Hippocampal formation (tissue), 2 donors: Measurements from ENCODE around the gene C19orf73.
A peak's percentile ranks its signal among the peaks of the same experiment; 100 is the strongest.

Experiments
- DNase-seq, 2 donors: peaks; one replicate each; lab custom pipeline; 2025; lab: John Stamatoyannopoulos, UW

C19orf73 gene

DNA sequence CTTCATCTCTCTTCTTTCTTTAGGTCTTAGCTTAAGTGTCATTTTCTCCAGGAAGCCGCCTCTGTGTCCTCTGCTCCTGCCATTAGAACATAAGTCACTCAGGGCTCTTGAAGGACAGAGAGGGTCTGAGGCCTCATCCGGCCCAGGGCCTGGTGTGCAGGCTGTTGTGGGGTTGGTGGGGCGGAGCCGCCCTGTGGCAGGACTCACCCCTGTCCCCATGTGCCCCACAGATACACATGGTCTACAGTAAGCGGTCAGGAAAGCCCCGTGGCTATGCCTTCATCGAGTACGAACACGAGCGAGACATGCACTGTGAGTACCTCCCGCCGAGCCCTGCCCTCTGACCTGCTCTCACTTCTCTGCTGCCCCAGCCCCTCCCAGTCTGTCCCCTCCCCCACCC, 17.8 kb downstream of the C19orf73 start:
- DNase-seq, result no peak

DNA sequence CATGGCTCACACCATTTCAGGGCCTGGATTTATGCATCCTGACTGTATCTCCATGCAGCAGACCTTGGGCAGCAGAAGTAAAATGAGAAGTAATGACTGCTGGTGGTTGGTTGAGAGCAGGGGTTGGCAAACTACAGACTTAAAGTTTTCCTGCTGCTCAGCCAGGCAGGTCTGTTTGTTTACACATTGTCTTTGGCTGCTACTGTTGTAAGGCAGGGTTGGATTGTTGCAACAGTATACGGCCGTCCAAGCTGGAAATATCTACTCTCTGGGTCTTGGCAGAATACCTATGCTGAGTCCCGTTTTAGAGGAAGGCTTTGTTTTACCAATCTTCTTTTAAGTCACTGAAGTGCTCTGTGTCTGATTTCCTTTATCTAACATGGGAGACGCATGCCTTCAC, 20.1 kb downstream of the C19orf73 start:
- DNase-seq, result no peak

DNA sequence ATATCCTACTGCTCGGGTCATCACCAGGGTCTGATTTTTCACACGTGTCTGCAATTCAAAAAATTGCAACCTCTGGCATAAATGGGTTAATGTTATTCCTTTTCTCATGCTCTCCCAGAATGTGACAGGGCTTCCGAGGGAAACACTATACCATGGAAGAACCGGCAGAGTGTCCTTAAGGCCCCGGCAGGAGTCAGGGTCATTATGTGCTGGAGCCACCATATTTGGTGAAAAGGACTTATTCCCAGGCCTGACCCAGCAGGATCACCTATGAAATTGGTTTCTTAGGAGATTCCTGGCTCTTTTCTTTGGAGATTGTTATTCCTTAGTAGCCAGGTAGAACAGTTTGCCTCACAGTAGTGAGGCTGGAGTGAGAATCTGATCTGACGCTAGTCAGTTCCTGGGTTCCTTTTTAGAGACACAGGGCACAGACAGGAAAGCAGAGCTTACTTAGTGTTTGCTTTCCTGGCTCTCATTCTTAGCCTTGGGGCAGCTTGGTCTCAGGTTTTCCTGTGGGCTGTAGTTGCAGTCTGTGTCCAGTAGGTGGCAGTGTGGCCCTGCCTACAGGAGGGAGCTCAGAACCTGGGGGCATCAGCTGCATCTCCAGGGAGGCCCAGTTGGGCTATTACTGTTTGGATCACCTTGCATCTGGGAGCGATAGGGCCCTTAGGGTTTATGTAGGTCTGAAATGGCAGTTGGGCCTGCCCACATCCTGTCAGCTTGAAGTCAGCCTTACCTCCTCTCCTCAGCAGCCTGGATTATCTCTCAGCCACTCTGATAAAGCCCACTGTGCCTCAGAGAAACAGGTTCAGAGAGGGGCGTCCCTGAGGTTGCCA, 21.3 kb downstream of the C19orf73 start:
- DNase-seq, result peak in 1 of 2 donors; percentile 42

DNA sequence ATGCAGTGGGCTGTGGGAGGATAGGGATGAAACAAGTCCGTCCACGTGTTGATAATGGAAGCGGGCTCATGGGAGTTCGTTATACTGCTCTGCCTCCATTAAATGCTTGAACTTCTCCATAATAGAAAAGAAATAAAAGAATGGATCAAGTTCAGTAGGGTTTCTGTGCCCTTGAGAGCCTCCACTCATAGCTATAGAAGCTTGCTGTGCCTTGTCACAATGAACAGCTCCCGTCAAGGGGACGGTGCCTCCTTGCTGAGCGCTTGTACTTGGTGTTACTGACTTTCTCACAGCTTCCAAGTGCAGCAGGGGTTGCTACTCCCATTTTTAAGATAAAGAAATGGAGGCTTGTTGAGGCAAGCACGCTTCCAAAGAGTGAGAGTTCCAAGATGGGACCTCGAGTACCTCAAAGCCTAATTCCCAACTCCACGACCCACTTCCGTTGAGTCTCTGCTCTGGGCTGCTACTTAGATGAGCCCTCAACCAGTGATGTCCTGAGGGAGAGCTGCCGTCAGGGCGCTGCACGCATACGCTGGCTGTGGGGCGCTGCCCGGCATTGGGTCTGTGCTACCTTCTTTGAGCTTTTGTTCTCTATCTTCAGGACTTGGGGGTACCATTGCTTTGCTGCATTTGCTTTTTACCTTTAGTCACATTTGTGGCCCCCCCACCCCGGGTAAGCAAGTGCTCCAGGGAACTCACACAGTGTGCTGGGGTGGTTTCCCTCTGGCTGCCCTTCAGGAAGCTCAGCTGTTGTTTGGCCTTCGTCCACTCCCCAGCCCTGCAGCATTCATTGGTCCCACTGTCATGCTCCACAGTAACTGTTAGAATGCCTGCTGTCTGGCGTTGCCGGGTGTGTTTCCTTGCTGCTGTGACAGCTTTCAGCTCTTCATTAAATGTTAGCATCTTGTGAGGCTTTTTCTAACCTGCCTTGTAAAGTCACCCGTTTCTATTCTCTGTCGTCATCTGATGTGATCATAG, 24.1 kb downstream of the C19orf73 start:
- DNase-seq, result peak; percentile 21 to 54

DNA sequence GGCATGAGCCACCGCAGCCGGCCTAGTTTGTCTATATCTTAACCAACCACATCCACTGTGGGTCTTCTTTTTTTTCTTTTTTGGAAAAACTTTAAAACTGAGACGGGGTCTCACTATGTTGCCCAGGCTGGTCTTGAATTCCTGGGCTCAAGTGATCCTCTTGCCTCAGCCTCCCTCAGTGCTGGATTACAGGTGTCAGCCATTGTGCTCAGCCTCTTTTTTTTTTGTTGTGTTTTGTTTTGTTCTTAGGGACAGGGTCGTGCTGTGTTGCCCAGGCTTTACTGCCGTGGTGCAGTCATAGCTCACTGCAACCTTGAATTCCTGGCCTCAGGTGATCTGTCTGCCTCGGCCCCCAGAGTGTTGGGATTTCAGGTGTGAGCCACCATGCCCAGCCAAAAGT, 26.3 kb downstream of the C19orf73 start:
- no peak for DNase-seq

DNA sequence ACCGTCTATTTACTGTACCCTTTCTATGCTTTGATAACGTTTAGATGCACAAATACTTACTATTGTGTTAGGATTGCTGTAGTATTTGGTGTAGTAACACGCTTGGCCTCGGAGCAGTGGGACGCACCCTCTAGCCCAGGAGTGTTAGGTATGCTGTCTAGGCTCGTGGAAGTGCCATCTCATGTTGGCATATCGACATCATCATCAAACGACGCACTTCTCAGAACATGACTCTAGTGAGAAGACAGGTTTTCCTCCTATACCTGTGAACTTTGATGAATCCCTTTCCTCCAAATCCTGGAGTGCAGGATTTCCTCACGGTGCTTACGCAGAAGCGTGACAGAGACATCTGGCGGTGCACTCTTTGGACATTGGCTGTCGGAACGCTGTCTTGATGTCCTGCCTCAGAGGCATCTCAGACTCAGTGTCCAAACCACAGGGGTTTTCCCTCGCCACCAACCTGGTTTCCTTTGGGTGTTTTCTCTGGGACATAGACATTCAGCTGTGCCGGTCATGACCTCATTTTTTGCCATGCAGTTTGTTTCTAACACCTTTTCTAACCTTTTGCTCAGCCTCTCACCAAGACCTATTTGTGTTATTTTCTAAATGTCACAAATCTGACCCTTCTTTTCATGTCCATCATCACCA, 27.4 kb downstream of the C19orf73 start:
- DNase-seq, result no peak

DNA sequence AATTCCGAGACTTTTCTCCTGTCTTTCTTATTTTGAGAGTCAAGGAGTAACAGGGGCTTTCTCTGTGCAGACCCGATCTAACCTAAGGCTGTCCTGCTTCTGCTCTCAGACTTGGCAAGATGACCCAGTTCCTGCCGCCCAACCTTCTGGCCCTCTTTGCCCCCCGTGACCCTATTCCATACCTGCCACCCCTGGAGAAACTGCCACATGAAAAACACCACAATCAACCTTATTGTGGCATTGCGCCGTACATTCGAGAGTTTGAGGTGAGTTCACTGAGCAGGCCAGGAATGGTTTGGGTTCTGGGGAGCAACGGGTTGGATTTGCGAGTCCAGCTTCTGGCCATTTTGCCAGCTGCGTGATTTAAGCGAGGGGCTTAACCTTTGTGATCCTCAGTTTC, 32.6 kb downstream of the C19orf73 start:
- DNase-seq, result no peak

DNA sequence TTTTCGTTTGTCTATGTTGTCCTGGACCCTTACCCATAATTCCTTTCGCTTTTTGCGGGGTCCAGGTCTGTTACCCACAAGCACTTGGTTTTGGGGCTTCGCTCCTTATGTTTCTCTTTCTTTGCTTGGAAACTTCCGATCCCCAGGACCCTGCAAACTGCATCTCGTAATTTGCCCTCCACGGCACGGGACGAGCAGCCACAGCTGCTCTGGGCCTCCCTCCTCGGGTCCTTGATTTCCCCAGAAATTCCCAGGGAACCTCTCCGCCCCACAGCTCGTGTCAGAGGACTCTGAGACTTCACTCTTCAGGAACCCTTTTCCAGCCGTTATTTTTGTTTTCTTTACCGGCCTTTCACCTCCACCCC, 33.1 kb downstream of the C19orf73 start:
- no peak for DNase-seq

DNA sequence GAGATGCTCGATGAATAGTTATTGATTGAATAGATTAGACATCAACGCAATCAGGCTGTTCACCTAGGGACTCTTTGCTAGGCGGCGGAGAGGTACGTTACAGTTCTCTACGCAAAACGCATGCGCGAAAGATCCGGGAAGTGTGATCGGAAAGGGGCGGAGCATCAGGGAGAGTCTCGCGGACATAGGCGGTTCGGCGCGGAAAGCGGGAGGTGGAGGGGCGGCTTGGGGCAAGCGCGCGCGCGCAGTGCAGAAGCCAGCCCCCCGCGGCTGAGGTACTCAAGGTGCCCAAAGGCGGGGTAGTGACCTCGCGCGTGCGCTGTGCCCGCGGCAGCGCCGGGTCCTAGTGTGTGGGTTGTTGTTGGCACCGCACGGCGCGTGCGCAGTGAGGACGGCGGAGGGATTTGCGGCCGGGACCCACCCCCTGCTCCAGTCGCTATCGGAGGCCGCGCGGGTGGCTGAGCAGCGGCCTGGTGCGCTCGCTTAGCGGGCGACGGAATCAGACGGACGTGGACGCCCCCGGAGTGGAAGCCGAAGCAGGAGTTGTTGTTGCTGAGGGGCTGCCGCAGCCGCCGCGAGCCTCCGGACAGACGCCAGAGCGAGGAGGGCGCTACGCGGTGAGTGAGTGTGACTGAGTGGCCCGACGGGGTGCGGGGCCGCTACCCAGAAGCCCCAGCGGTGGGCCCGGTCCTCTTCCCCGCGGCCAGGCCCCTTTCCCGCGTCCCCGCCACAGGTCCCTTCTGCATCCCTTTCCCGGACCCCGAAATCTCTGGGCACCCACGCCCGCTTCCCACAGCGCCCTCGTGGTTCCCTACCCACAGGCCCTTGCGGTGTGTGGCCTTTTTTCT, 33.7 kb downstream of the C19orf73 start, which contains the start of gene SNRNP70:
SNRNP70 (plus strand) TSS at position 432 of the 848 bp plus-strand sequence. CDS start 964 bp downstream, outside the sequence.
- DNase-seq, result peak; percentile 96 to 97

DNA sequence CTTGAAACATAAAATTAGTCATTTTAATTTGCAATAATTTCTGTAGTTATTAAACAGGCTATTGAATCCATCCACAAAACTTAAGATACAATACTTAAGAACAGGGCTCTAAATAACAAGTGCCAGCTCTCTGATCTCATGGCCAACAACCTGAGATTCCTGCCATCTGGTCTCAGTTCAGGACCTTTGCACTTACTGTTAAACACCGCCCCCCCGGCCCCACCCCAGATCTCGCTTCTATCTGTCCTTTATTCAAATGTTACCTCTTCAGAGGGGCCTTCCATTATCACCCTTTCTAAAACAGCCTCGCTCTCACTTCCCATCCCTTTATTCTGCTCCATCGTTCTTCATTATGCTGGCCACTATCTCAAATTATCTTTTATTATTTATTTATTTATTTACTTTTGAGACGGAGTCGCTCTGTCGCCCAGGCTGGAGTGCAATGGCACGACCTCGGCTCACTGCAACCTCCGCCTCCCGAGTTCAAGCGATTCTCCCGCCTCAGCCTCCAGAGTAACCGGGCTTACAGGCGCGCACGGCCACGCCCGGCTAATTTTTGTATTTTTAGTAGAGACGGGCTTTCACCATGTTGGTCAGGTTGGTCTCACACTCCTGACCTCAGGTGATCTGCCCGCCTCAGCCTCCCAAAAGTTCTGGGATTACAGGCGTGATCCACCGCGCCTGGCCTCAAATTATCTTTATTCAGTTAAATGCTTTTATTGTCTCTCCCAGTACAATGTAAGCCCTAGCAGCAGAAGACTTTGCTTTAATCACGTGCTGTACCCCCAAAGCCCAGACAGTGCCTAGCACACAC, 34.5 kb downstream of the C19orf73 start:
- DNase-seq, result no peak

DNA sequence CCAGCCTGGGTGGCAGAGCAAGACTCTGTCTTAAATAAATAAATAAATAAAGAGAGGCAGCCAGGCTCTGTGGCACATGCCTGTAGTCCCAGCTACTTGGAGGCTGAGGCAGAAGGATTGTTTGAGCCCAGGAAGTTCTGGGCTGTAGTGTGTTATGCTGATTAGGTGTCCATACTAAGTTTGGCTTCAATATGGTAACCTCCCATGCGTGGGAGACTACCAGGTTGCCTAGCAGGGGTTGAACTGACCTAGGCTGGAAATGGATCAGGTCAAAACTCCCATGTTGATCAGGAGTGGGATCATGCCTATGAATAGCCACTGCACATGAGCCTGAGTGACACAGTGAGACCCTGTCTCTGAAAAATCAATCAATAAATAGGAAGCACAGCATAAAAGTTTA, 37.7 kb downstream of the C19orf73 start:
- no peak for DNase-seq

DNA sequence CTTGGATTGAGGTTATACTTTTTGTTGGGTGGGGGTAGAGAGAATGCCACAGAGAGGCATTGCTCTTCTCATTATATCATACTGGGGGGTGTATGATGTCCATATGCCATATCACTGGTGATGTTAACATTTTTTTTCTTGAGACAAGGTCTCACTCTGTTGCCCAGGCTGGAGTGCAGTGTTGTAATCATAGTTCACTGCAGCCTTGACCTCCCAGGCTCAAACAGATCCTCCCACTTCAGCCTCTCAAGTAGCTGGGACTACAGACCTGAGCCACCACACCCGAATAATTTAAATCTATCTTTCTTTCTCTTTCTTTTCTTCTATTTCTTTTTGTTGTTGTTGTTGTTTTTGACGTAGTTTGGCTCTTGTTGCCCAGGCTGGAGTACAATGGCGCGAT, 38.6 kb downstream of the C19orf73 start:
- no peak for DNase-seq

DNA sequence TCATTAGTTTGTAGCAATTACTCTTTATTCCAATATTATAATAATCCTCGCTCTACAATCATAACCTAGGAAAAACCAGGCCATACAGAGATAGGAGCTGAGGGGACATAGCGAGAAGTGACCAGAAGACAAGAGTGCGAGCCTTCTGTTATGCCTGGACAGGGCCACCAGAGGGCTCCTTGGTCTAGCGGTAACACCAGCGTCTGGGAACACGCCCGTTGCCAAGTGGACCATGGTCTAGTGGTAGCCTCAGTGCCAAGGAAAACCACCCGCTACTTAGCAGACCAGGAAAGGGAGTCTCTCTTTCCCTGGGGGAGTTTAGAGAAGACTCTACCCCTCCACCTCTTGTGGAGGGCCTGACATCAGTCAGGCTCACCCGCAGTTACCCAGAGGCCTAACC, 44.1 kb downstream of the C19orf73 start:
- peak in 1 of 2 donors; percentile 21 for DNase-seq

DNA sequence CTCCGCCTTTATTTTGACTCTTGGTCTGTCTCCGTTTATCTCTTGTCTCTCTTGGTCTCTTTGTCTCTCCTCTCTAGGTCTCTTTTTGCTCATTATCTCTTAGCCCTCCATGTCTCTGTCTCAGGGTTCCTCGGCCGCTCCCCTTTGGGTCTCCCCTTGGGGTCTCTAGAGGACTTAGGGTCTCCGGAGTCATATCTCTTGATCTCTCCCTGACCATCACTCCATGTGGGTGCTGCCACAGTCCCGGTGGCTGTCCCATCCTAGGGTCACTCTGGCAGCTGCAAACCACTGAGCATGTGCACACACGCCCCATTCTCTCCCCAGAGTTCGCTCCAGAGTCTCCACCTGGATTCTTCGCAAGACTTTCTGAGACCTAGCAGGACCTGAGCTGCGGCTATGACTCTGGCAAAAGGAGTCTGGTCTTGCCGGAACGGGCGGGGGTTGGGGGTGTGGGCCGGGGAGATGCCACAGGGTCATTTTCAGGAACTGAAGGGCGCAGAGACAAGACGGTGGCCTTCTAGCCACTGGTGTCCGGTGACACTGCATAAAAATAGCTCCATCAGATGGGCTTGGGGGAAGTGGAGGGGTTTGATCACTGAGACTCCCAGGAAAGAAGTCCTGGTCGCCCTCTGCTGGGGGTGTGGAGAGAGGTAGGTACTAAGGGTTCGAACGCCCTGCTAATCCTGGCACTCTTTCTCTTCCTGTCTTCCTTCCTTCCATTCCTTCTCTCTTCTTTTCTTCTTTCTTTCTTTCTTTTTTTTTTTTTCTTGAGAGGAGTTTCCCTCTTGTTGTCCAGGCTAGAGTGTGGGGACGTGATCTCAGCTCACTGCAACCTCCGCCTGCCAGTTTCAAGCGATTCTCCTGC, 45.2 kb downstream of the C19orf73 start:
- no peak for DNase-seq

DNA sequence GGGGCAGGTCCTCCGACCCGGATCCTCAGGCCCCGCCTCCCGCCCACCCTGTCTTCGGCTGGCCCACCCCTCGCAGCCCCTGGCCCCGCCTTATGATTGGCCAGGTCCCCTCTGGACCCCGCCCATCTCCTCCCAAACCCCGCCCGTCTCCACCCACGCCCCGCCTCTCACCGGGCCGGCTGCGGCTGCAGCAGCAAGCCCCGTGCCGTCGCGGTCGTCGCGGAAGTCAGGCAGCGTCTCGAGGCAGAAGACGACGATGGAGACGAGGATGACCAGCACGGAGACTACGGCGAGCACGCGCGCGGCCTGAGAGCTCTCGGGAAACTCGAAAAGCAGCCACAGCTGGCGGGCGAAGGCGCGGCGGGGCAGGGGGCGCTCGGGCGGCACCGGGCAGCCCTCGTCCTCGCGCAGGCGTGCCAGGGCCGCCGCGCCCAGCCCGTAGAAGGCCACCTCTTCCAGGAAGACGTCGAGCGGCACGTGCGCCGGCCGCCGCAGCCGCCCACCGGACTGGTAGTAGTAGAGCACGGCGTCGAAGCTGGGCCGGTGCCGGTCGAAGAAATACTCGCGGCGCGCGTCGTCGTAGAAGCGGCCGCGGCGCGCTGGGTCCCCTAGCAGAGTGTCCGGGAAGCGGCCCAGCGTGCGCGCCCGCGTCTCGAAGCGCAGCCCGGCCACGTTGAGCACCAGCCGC, 46.9 kb downstream of the C19orf73 start:
- no peak for DNase-seq

DNA sequence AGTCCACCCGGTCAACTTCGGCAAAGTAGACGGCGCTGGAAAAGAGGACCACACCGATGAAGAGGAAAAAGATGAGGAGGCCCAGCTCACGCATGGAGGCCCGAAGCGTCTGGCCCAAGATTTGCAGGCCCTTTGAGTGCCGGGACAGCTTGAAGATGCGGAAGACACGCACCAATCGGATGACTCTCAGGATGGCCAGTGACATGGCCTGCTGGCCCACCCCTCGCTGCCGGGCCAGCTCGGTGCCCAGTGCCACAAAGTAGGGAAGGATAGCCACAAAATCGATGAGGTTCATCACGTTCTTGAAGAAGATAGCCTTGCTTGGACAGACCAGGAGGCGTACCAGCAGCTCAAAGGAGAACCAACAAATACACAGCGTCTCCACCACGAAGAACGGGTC, 48.5 kb downstream of the C19orf73 start:
- DNase-seq, result no peak

DNA sequence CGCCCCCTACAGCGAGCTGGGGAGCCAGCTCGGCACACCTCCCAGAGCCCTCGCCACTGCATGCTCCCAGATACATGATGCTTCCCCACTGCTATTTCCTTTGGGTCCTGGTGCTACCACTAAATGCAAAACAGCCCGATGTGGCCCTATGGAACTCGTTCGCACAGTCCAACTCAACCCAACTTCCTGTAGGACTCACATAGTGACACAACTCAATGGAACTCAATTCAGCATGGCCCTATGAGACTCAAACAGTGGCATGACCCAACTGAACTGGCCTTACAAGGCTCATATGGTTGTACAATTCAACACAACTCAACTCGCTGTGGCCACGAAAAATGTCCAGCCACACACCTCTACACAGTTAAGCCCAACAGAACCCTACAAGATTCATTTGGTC, 49.9 kb downstream of the C19orf73 start:
- no peak for DNase-seq
